Measurements from ENCODE around the gene THRAP3. TPM values are rescaled to one million over a fixed set of nuclear protein-coding genes. Genes with fewer than 3 reads are reported as not detected.

The THRAP3 gene
- total RNA-seq, 1 donor from 2014 or later, result 39.5 TPM

- peaks cover 4 to 12% of the 10 kb centered on the region in 2 donors for H3K4me1 ChIP-seq
- no peak for DNase-seq (ENCODE audit: low spot score in 2 of 2)
- no peaks in the 10 kb centered on the region for H3K27me3 ChIP-seq
- H3K36me3 ChIP-seq, result peaks cover 27 to 42% of the 10 kb centered on the region in 2 donors
- H3K27ac ChIP-seq, result no peak overlapping the region
- no peak for TF ChIP-seq CTCF (IDR thresholded peaks at IDR 0.05)
- intact Hi-C loops (cut with DNase I), result no loop called here
- H3K9me3 ChIP-seq, result no peaks in the 10 kb centered on the region
- H3K4me3 ChIP-seq, result no peak overlapping the region
Measured at GRCh38 chr1:36339215-36339614, 115.0 kb downstream of the THRAP3 start.

GRCh38 chr1:36339615-36340014 lies 115.4 kb downstream of the THRAP3 start:
- no peak overlapping the region for H3K27ac ChIP-seq
- peaks cover 31 to 43% of the 10 kb centered on the region in 2 donors for H3K36me3 ChIP-seq
- H3K4me1 ChIP-seq, result peaks cover 4 to 12% of the 10 kb centered on the region in 2 donors
- no peak for DNase-seq (ENCODE audit: low spot score in 2 of 2)
- no peak for TF ChIP-seq CTCF (IDR thresholded peaks at IDR 0.05)
- no peaks in the 10 kb centered on the region for H3K27me3 ChIP-seq
- H3K9me3 ChIP-seq, result no peaks in the 10 kb centered on the region
- no peak overlapping the region for H3K4me3 ChIP-seq
- intact Hi-C loops (cut with DNase I), result no loop called here

- TF ChIP-seq CTCF (IDR thresholded peaks at IDR 0.05), result no peak
- H3K4me1 ChIP-seq, result peaks cover 4 to 12% of the 10 kb centered on the region in 2 donors
- DNase-seq (ENCODE audit: low spot score in 2 of 2), result no peak
- no peaks in the 10 kb centered on the region for H3K27me3 ChIP-seq
- intact Hi-C loops (cut with DNase I), result loop anchor here (1.0 kb wide), 1 partner anchor 80 kb away; no protein-coding TSS in a partner anchor
- H3K4me3 ChIP-seq, result no peak overlapping the region
- peak overlapping the region; percentile 92 to 95 for H3K27ac ChIP-seq
- H3K9me3 ChIP-seq, result no peaks in the 10 kb centered on the region
- H3K36me3 ChIP-seq, result peaks cover 50 to 61% of the 10 kb centered on the region in 2 donors
Measured at GRCh38 chr1:36341626-36342320, 117.5 kb downstream of the THRAP3 start.

- Histone ChIP-seq H3K27me3 (no peaks in the 10 kb centered on the region), H3K27ac (peak overlapping the region; percentile 92 to 95), H3K4me3 (no peak overlapping the region), H3K36me3 (peaks cover 56 to 69% of the 10 kb centered on the region in 2 donors), H3K9me3 (no peaks in the 10 kb centered on the region), H3K4me1 (peaks cover 4 to 12% of the 10 kb centered on the region in 2 donors)
- TF ChIP-seq CTCF (IDR thresholded peaks at IDR 0.05), result peak; percentile 76 to 89 (median 83)
- intact Hi-C loops (cut with DNase I), result loop anchor here (1.0 kb wide), 2 partner anchors 27 to 79 kb away; no protein-coding TSS in a partner anchor
- peak in 1 of 2 donors; percentile 89 for DNase-seq (ENCODE audit: low spot score in 2 of 2)
Measured at GRCh38 chr1:36342426-36343185, 118.4 kb downstream of the THRAP3 start.

- Histone ChIP-seq H3K27ac (peak overlapping the region; percentile 92 to 95), H3K4me3 (no peak overlapping the region), H3K27me3 (no peaks in the 10 kb centered on the region), H3K9me3 (no peaks in the 10 kb centered on the region), H3K4me1 (peaks cover 4 to 12% of the 10 kb centered on the region in 2 donors), H3K36me3 (peaks cover 66 to 81% of the 10 kb centered on the region in 2 donors)
- TF ChIP-seq CTCF (IDR thresholded peaks at IDR 0.05), result no peak
- no peak for DNase-seq (ENCODE audit: low spot score in 2 of 2)
- intact Hi-C loops (cut with DNase I), result loop anchor here (1.0 kb wide), 1 partner anchor 25 kb away; no protein-coding TSS in a partner anchor
Measured at GRCh38 chr1:36343651-36344394, 119.6 kb downstream of the THRAP3 start.

Data from ascending aorta (tissue), 2 donors.